ENCODE results near the gene CLCN2.

DNA sequence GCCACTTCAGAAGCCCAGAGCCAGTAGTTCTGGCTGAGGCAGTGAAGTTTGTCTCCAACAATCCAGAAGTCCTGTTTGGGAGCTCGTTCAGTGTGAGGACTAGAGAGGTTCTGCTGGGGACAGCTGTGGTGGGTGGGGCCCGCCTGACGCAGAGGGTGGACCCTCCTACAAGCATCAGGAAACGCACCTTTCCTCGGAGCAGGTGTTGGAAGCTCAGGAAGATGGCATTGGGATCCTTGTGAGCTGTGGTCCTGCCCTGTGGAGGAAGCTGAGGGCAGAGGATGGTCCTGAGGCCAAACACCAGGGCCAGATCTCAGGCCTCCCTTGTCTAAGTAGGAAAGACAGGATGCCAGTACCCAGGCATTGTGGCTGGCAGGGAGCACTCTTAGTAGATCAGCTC lies 11.5 kb upstream of the CLCN2 start:
- TF ChIP-seq, protein P1, sequence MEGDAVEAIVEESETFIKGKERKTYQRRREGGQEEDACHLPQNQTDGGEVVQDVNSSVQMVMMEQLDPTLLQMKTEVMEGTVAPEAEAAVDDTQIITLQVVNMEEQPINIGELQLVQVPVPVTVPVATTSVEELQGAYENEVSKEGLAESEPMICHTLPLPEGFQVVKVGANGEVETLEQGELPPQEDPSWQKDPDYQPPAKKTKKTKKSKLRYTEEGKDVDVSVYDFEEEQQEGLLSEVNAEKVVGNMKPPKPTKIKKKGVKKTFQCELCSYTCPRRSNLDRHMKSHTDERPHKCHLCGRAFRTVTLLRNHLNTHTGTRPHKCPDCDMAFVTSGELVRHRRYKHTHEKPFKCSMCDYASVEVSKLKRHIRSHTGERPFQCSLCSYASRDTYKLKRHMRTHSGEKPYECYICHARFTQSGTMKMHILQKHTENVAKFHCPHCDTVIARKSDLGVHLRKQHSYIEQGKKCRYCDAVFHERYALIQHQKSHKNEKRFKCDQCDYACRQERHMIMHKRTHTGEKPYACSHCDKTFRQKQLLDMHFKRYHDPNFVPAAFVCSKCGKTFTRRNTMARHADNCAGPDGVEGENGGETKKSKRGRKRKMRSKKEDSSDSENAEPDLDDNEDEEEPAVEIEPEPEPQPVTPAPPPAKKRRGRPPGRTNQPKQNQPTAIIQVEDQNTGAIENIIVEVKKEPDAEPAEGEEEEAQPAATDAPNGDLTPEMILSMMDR (IDR thresholded peaks at IDR 0.05; ENCODE audit: low read length), result no peak
- no peak for TF ChIP-seq EZH2 (IDR thresholded peaks at IDR 0.05; ENCODE audit: borderline replicate concordance, low read length)

All from OCI-LY1 (cell line).